Vagina (tissue), 2 donors: ENCODE data around the gene LRRC31.

Experiments used
- POLR2A ChIP-seq, 2 donors: fragments of 450-650 bp; IDR thresholded peaks; one replicate each; pipeline ENCODE4 v1.6.1; 2017; ENCODE audit warnings: antibody characterized with exemption in 2 of 2, mild to moderate bottlenecking in 2 of 2, moderate library complexity in 2 of 2
- TF ChIP-seq, protein P1 (sequence below), 3 experiments: fragments of 450-650 bp in 2 of 3; fragments of 200-600 bp in 1 of 3; sonication (generic) in 1 of 3; IDR thresholded peaks; one replicate each; pipeline ENCODE4 v1.5.1; 2017 to 2019; ENCODE audit warnings: antibody characterized with exemption in 3 of 3, mild to moderate bottlenecking in 2 of 3, moderate library complexity in 2 of 3

DNA sequence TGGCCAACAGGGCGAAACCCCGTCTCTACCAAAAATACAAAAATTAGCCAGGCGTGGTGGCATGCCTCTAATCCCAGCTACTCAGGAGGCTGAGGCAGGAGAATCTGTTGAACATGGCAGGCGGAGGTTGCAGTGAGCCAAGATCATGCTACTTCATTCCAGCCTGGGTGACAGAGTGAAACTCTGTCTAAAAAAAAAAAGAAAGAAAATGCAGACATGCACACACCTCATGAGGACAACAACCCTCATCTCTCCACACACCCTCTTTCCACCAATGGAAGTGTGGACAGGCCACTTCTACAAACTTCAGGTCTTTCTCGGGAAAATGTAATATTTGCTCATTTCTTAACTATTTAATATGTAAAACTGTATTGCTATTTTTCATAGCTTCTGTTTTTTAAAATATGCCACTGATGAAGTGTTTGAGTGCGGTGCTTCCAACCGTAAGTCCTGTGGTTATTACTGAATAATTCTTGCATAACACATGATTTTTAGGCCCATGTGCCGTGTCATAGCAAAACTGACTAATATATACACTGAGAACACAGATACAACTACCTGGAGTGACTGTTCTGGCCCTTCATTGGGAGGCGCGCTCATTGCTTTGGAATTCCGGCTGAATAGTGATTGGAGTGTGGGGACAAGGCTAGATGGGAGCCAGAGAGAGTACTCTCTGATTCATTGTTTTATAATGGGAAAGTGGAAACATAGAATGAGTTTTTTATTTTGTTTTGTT, 23.1 kb downstream of the LRRC31 start:
- TF ChIP-seq, protein P1, sequence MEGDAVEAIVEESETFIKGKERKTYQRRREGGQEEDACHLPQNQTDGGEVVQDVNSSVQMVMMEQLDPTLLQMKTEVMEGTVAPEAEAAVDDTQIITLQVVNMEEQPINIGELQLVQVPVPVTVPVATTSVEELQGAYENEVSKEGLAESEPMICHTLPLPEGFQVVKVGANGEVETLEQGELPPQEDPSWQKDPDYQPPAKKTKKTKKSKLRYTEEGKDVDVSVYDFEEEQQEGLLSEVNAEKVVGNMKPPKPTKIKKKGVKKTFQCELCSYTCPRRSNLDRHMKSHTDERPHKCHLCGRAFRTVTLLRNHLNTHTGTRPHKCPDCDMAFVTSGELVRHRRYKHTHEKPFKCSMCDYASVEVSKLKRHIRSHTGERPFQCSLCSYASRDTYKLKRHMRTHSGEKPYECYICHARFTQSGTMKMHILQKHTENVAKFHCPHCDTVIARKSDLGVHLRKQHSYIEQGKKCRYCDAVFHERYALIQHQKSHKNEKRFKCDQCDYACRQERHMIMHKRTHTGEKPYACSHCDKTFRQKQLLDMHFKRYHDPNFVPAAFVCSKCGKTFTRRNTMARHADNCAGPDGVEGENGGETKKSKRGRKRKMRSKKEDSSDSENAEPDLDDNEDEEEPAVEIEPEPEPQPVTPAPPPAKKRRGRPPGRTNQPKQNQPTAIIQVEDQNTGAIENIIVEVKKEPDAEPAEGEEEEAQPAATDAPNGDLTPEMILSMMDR (IDR thresholded peaks at IDR 0.05) = no peak
- TF ChIP-seq POLR2A (IDR thresholded peaks at IDR 0.05) = no peak
